AG04450 (cell line): ENCODE results near the gene NAIF1. TPM values are rescaled to one million over a fixed set of nuclear protein-coding genes. Genes with fewer than 3 reads are reported as not detected.
"Not testable (repeated sequence)": the region's sequence is repeated elsewhere in the genome, so short reads cannot be mapped to it uniquely, and the experiment has no call there.

Source experiments
- CTCF ChIA-PET: fragments of 300-600, 350-600 bp; formaldehyde crosslinking; extraction: SDS; loops from one replicate; lab custom pipeline; 2022; ENCODE audit warnings: antibody characterized with exemption, inconsistent platforms; lab: Charles Lee
- POLR2A ChIA-PET: fragments of 350-600 bp; formaldehyde crosslinking; extraction: SDS; loops from one replicate; lab custom pipeline; 2021; ENCODE audit warnings: antibody characterized with exemption, inconsistent platforms; lab: Yijun Ruan, JAX
- DNase-seq: peaks from one replicate; pipeline ENCODE4 v3.0.0-alpha.2; 2011; ENCODE audit warnings: low read depth, low spot score
- H3K27ac ChIP-seq: one replicate; pipeline ENCODE4 v1.5.1; 2012; ENCODE audit warnings: low read depth, low read length, control low read depth
- H3K27me3 ChIP-seq: one replicate; pipeline ENCODE4 v1.6.0; 2012; ENCODE audit warnings: low read length; ENCODE audit not compliant: control insufficient read depth, insufficient read depth
- H3K4me3 ChIP-seq: 2 replicates; pipeline ENCODE4 v1.5.1; 2011; ENCODE audit warnings: mild to moderate bottlenecking, low read depth, low read length, control low read depth
- H3K9me3 ChIP-seq: 2 replicates; pipeline ENCODE4 v1.5.1; 2012; ENCODE audit warnings: low read length; ENCODE audit not compliant: control insufficient read depth, insufficient read depth
- polyA plus RNA-seq: library from polyadenylated mRNA; depleted of rRNA; stranded (reverse); fragments of >200 nt; gene quantifications from 2 replicates; pipeline ENCODE4 v1.2.3, GENCODE V29; 2011
- TF ChIP-seq, protein P1 (sequence below): IDR thresholded peaks from 2 replicates; pipeline ENCODE4 v1.5.1; 2011; ENCODE audit warnings: low read depth, low read length, control low read depth, inconsistent platforms

NAIF1 gene
- polyA plus RNA-seq, 1 experiment = 7.5 TPM

DNA sequence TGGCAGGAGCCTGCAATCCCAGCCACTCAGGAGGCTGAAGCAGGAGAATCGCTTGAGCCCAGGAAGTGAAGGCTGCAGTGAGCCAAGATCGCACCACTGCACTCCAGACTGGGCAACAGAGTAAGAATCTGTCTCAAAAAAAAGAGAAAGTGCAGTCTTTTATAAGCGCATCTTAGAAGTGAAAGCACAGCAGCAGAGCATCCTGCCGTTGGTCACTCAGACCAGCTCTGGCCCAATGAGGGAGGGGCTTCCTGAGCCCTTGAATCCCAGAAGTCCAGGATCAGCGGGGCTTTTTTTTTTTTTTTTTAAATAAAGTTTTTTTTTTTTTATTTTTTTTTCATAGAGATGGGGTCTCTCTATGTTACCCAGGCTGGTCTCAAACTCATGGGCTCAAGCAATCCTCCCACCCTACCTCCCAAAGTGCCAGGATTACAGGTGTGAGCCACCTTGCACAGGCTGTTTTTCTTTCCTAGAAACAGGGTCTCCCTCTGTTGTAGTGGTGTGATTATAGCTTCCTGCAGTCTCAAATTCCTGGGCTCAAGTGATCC lies 42.3 kb downstream of the NAIF1 start:
- ChIA-PET POLR2A (no interaction called here), CTCF (interaction anchor here (0.7 to 1.3 kb wide), 3 partner anchors 10 to 82 kb away, joined by 5 to 7 read pairs (median 5); no protein-coding TSS in a partner anchor)

DNA sequence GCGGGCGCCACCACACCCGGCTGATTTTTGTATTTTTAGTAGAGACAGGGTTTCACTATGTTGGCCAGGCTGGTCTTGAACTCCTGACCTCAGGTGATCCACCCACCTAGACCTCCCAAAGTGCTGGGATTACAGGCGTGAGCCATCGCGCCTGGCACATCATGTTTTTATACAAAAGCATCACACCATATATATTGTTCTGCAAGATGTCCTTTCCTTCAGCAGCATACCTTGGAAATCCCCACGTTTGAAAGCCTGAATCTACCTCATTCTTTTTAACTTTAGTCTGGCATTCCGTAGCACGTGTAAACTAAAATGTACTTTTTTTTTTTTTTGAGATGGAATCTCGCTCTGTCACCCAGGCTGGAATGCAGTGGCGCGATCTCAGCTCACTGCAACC lies 43.4 kb downstream of the NAIF1 start:
- CTCF ChIA-PET = interaction anchor here (0.6 kb wide), 1 partner anchor 12 kb away, joined by 3 read pairs; no protein-coding TSS in a partner anchor
- H3K4me3 ChIP-seq, H3K27ac ChIP-seq, H3K9me3 ChIP-seq, POLR2A ChIA-PET, H3K27me3 ChIP-seq, DNase-seq: not testable (repeated sequence)

More for the DNA sequence above, 42.3 kb downstream of the NAIF1 start:
- H3K27me3 ChIP-seq = no peaks in the 10 kb centered on the region
- no peak overlapping the region for H3K27ac ChIP-seq
- TF ChIP-seq, protein P1, sequence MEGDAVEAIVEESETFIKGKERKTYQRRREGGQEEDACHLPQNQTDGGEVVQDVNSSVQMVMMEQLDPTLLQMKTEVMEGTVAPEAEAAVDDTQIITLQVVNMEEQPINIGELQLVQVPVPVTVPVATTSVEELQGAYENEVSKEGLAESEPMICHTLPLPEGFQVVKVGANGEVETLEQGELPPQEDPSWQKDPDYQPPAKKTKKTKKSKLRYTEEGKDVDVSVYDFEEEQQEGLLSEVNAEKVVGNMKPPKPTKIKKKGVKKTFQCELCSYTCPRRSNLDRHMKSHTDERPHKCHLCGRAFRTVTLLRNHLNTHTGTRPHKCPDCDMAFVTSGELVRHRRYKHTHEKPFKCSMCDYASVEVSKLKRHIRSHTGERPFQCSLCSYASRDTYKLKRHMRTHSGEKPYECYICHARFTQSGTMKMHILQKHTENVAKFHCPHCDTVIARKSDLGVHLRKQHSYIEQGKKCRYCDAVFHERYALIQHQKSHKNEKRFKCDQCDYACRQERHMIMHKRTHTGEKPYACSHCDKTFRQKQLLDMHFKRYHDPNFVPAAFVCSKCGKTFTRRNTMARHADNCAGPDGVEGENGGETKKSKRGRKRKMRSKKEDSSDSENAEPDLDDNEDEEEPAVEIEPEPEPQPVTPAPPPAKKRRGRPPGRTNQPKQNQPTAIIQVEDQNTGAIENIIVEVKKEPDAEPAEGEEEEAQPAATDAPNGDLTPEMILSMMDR = no peak
- DNase-seq = no peak
- no peaks in the 10 kb centered on the region for H3K9me3 ChIP-seq
- H3K4me3 ChIP-seq = no peak overlapping the region

DNA sequence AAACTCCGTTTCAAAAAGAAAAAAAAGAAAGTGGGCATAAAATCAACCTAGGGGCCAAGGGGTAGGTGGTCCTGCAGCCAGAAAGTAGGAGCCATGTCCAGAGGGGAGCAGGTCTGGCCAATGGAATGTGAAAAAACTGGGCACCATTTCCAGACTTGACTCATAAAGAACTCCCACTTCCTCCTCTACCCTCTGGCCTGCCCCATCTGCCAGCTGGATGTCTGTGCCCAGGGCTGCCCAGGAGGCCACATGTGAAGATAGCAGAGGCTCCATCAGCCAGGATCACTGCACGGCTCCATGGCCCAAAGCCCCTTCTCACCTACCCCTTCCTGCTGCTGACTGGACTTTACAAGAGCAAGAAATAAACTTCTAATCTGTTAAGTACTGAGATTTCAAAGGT lies 44.2 kb downstream of the NAIF1 start:
- POLR2A ChIA-PET = no interaction called here
- CTCF ChIA-PET = interaction anchor here (0.6 to 0.7 kb wide), 2 partner anchors 12 to 13 kb away, joined by 3 read pairs; no protein-coding TSS in a partner anchor
- TF ChIP-seq, protein P1 = no peak
- Histone ChIP-seq H3K9me3 (no peaks in the 10 kb centered on the region), H3K27ac (no peak overlapping the region), H3K4me3 (no peak overlapping the region), H3K27me3 (no peaks in the 10 kb centered on the region)
- DNase-seq = no peak

DNA sequence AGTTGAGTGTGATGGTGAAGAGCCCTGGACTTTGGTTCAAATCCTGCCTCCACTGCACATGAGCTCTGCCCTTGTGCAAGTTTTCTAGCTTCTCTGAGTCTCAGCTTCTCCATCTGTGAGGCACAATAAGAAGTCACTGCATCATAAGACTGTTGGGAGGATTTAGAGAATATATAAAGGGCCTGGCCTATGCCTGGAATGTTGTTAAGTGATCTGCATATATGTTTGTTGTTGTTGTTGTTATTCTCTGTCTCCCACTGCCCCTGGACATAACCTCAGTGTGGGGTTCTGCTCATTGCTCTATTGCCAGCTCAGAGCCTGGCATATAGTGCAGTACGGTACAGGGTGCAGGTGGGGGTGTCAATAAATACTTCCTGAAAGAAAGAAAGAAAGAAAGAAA lies 46.0 kb downstream of the NAIF1 start:
- CTCF ChIA-PET = no interaction called here
- no peak for DNase-seq

DNA sequence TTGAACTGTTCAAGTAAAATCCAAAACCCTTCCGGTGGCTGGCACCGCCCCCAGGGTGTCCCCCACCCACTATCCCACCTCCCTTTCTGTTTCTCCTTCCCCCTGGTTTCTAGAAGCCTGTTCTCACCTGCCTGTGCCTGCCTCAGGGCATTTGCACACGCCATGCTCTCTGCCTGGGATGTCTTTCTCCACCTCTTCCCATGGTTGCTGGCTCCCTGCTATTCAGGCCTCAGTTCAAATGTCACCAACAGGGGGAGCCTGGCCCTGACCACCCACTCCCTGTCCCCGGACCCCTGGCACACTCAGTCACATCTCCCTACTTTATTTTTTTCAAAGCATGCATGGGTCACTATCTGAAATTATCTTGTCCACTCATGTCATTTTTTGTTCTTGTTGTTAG lies 46.4 kb downstream of the NAIF1 start:
- no peak overlapping the region for H3K27ac ChIP-seq
- no peak overlapping the region for H3K4me3 ChIP-seq
- ChIA-PET CTCF (interaction anchor here (1.2 kb wide), 1 partner anchor 15 kb away, joined by 3 read pairs; no protein-coding TSS in a partner anchor), POLR2A (interaction anchor here (0.6 kb wide), 1 partner anchor 622 kb away, joined by 3 read pairs; no protein-coding TSS in a partner anchor)
- no peak for DNase-seq
- TF ChIP-seq, protein P1 = 0 out of 2 replicates have a peak, but pooled peaks have one; percentile 20
- no peaks in the 10 kb centered on the region for H3K9me3 ChIP-seq
- no peaks in the 10 kb centered on the region for H3K27me3 ChIP-seq

More for the DNA sequence above, 46.0 kb downstream of the NAIF1 start:
- no peak overlapping the region for H3K27ac ChIP-seq
- no peaks in the 10 kb centered on the region for H3K27me3 ChIP-seq
- no peak overlapping the region for H3K4me3 ChIP-seq
- POLR2A ChIA-PET = interaction anchor here (0.6 kb wide), 1 partner anchor 621 kb away, joined by 3 read pairs; no protein-coding TSS in a partner anchor
- TF ChIP-seq, protein P1 = no peak
- no peaks in the 10 kb centered on the region for H3K9me3 ChIP-seq
